Tibial nerve (tissue), 4 donors: Measurements from ENCODE around the gene ZNF565. TPM values are rescaled to one million over a fixed set of nuclear protein-coding genes. Genes with fewer than 3 reads are reported as not detected.
A peak's percentile ranks its signal among the peaks of the same experiment; 100 is the strongest.
"Not testable (repeated sequence)": the region's sequence is repeated elsewhere in the genome, so short reads cannot be mapped to it uniquely, and the experiment has no call there.

Experiments
- DNase-seq, 2 donors: peaks; one replicate each; pipeline ENCODE4 v3.0.0-alpha.2; 2019; ENCODE audit warnings: low spot score in 2 of 2
- H3K27ac ChIP-seq, 4 donors: fragments of 200-600 bp; sonication (generic) in 3 of 4; one replicate each; pipeline ENCODE4 v1.5.1; 2017 to 2019; ENCODE audit warnings: mild to moderate bottlenecking in 1 of 4
- H3K27me3 ChIP-seq, 2 donors: fragments of 200-600 bp; sonication (generic) in 1 of 2; one replicate each; pipeline versions ENCODE4 v1.5.1 to v1.6.0; 2017 to 2019
- H3K36me3 ChIP-seq, 3 donors: fragments of 200-600 bp; sonication (generic); one replicate each; pipeline ENCODE4 v1.5.1; 2018 to 2019
- H3K4me1 ChIP-seq, 4 donors: fragments of 200-600 bp; sonication (generic) in 3 of 4; one replicate each; pipeline ENCODE4 v1.5.1; 2017 to 2019
- H3K4me3 ChIP-seq, 4 donors: fragments of 200-600 bp; sonication (generic) in 3 of 4; one replicate each; pipeline ENCODE4 v1.5.1; 2017 to 2019; ENCODE audit warnings: mild to moderate bottlenecking in 1 of 4, moderate library complexity in 1 of 4
- H3K9me3 ChIP-seq, 4 donors: fragments of 200-600 bp; sonication (generic) in 3 of 4; one replicate each; pipeline ENCODE4 v1.5.1; 2017 to 2019
- EP300 ChIP-seq, 2 donors: sonication (generic); formaldehyde crosslinking; IDR thresholded peaks; one replicate each; pipeline ENCODE4 v1.6.1; 2017; ENCODE audit warnings: antibody characterized with exemption in 2 of 2, mild to moderate bottlenecking in 1 of 2
- POLR2A ChIP-seq, 2 donors: fragments of 450-650 bp; IDR thresholded peaks; one replicate each; pipeline ENCODE4 v1.6.1; 2017; ENCODE audit warnings: antibody characterized with exemption in 2 of 2, mild to moderate bottlenecking in 2 of 2, moderate library complexity in 2 of 2
- WGBS, 2 donors: methylation state at CpG; one replicate each; pipeline ENCODE4 v1.1.5; 2018; 5-methylcytosine and 5-hydroxymethylcytosine counted together
- total RNA-seq, 4 donors: library from RNA; depleted of rRNA; stranded (reverse); fragments of >200 nt; gene quantifications; one replicate each; pipeline ENCODE4 v1.1.0, GENCODE V29; 2016
- TF ChIP-seq, protein P1 (sequence below), 5 experiments: fragments of 200-600 bp in 3 of 5; fragments of 450-650 bp in 2 of 5; sonication (generic) in 3 of 5; IDR thresholded peaks; one replicate each; pipeline ENCODE4 v1.5.1; 2016 to 2019; ENCODE audit warnings: antibody characterized with exemption in 5 of 5, mild to moderate bottlenecking in 3 of 5, moderate library complexity in 2 of 5

Gene ZNF565
- total RNA-seq, 4 donors from 2014 or later, result 4.8 to 9.6 (median 6.9) TPM

- Histone ChIP-seq H3K36me3 (peaks cover 0 to 30% (median 0%) of the 10 kb centered on the region in 3 donors), H3K4me3 (no peak overlapping the region), H3K27me3 (no peaks in the 10 kb centered on the region), H3K27ac (peak overlapping the region in 2 of 4 donors; percentile 63 to 81), H3K4me1 (peaks cover 0 to 6% (median 0%) of the 10 kb centered on the region in 4 donors), H3K9me3 (no peaks in the 10 kb centered on the region)
- TF ChIP-seq, protein P1, sequence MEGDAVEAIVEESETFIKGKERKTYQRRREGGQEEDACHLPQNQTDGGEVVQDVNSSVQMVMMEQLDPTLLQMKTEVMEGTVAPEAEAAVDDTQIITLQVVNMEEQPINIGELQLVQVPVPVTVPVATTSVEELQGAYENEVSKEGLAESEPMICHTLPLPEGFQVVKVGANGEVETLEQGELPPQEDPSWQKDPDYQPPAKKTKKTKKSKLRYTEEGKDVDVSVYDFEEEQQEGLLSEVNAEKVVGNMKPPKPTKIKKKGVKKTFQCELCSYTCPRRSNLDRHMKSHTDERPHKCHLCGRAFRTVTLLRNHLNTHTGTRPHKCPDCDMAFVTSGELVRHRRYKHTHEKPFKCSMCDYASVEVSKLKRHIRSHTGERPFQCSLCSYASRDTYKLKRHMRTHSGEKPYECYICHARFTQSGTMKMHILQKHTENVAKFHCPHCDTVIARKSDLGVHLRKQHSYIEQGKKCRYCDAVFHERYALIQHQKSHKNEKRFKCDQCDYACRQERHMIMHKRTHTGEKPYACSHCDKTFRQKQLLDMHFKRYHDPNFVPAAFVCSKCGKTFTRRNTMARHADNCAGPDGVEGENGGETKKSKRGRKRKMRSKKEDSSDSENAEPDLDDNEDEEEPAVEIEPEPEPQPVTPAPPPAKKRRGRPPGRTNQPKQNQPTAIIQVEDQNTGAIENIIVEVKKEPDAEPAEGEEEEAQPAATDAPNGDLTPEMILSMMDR (IDR thresholded peaks at IDR 0.05), result no peak
- peak in 1 of 2 donors; percentile 13 for TF ChIP-seq EP300 (IDR thresholded peaks at IDR 0.05)
- WGBS, 2 donors, result 45 to 54% methylated on average over 2 of the region's 2 CpGs
- DNase-seq, result no peak
Measured at GRCh38 chr19:36198119-36198518, 16.3 kb downstream of the ZNF565 start.

DNA sequence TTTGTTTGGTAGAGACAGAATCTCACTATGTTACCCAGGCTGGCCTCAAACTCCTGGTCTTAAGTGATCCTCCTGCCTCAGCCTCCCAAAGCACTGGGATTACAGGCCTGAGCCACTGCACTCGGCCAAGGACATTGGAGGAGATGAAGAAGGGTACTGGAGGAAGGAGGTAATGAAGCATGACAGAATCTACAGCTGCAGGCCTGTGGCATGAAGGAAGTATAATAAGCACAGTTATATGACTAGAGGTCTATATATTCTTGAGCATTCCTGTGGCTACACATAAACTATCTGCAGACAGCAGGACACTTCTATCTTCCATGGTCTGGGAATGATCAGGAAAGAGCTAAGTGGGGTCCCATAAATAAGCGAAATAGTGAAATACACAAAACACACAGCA is 18.2 kb downstream of the ZNF565 start:
- Histone ChIP-seq H3K36me3 (peaks cover 0 to 26% (median 0%) of the 10 kb centered on the region in 3 donors), H3K9me3 (no peaks in the 10 kb centered on the region), H3K27me3 (no peaks in the 10 kb centered on the region), H3K4me3 (no peak overlapping the region), H3K4me1 (peaks cover 0 to 6% (median 0%) of the 10 kb centered on the region in 4 donors), H3K27ac (no peak overlapping the region)
- TF ChIP-seq POLR2A (IDR thresholded peaks at IDR 0.05) (no peak), EP300 (IDR thresholded peaks at IDR 0.05) (no peak)
- TF ChIP-seq, protein P1 (IDR thresholded peaks at IDR 0.05), result no peak
- WGBS, 2 donors, result 90 to 100% methylated on average over 2 of the region's 2 CpGs
- DNase-seq, result no peak

- H3K27ac ChIP-seq, H3K4me1 ChIP-seq, H3K27me3 ChIP-seq, DNase-seq, H3K4me3 ChIP-seq, H3K9me3 ChIP-seq: not testable (repeated sequence)
- H3K36me3 ChIP-seq, result peaks cover 0 to 33% (median 0%) of the 10 kb centered on the region in 3 donors
- 89 to 92% methylated on average over 5 of the region's 5 CpGs for WGBS, 2 donors
Measured at GRCh38 chr19:36186722-36187121, 27.7 kb downstream of the ZNF565 start.

DNA sequence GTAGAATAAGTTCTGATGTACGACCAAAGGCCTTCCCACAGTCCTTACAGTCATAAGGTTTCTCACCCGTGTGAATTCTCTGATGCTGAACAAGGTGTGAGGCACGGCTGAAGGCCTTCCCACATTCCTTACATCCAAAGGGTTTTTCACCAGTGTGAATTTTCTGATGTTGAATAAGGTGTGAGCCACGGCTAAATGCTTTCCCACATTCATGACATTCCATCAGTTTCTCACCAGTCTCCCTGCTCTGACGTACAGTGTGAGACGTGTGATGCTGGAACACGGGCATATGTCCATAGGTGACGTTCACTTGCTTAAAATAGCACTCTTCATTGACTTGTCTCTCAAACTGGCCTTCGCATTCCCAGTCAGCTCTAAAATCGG is 31.2 kb downstream of the ZNF565 start:
- Histone ChIP-seq H3K9me3 (no peaks in the 10 kb centered on the region), H3K4me1 (no peaks in the 10 kb centered on the region), H3K36me3 (peaks cover 0 to 42% (median 0%) of the 10 kb centered on the region in 3 donors), H3K27me3 (no peaks in the 10 kb centered on the region), H3K27ac (no peak overlapping the region), H3K4me3 (no peak overlapping the region)
- DNase-seq, result no peak
- TF ChIP-seq, protein P1 (IDR thresholded peaks at IDR 0.05), result no peak
- TF ChIP-seq EP300 (IDR thresholded peaks at IDR 0.05) (no peak), POLR2A (IDR thresholded peaks at IDR 0.05) (no peak)
- 78 to 87% methylated on average over 10 of the region's 10 CpGs for WGBS, 2 donors

DNA sequence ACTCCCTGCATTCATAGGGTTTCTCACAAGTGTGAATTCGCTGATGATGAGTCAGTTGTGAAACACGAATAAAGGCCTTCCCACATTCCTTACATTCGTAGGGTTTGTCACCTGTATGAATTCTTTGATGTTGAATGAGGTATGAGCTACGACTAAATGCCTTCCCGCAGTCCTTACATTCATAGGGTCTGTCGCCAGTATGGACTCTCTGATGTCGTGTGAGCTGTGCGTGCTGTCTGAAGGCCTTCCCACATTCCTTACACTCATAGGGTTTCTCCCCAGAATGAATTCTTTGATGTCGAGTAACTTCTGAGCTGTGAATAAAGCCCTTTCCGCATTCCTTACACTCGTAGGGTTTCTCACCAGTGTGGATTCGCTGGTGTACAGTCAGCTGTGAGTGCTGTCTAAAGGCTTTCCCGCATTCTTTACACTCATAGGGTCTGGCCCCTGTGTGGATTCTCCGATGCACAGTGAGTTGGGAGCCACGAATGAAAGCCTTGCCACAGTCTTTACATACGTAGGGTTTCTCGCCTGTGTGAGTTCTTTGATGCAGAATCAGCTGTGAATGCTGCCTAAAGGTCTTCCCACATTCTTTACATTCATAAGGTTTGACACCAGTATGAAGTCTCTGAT is 31.7 kb downstream of the ZNF565 start:
- H3K4me3 ChIP-seq, result no peak overlapping the region
- peaks cover 0 to 41% (median 0%) of the 10 kb centered on the region in 3 donors for H3K36me3 ChIP-seq
- no peak overlapping the region for H3K27ac ChIP-seq
- TF ChIP-seq, protein P1 (IDR thresholded peaks at IDR 0.05), result no peak
- TF ChIP-seq EP300 (IDR thresholded peaks at IDR 0.05), result no peak
- no peak for TF ChIP-seq POLR2A (IDR thresholded peaks at IDR 0.05)
- H3K27me3 ChIP-seq, result no peaks in the 10 kb centered on the region
- H3K9me3 ChIP-seq, result no peaks in the 10 kb centered on the region
- H3K4me1 ChIP-seq, result no peaks in the 10 kb centered on the region
- no peak for DNase-seq
- WGBS, 2 donors, result 84 to 87% methylated on average over 17 of the region's 17 CpGs

GRCh38 chr19:36179077-36179476 is 35.4 kb downstream of the ZNF565 start:
- H3K4me3 ChIP-seq, H3K27me3 ChIP-seq, H3K4me1 ChIP-seq, H3K27ac ChIP-seq, H3K9me3 ChIP-seq, DNase-seq: not testable (repeated sequence)
- peaks cover 0 to 35% (median 0%) of the 10 kb centered on the region in 3 donors for H3K36me3 ChIP-seq
- 59 to 63% methylated on average over 2 of the region's 2 CpGs for WGBS, 2 donors

- H3K4me1 ChIP-seq, H3K4me3 ChIP-seq, H3K27me3 ChIP-seq, H3K36me3 ChIP-seq, DNase-seq, H3K27ac ChIP-seq, H3K9me3 ChIP-seq: not testable (repeated sequence)
- 81 to 84% methylated on average over 8 of the region's 8 CpGs for WGBS, 2 donors
Measured at GRCh38 chr19:36173846-36174245, 40.6 kb downstream of the ZNF565 start.
